Right cardiac atrium (tissue), 5 donors: ENCODE results near the gene TMUB2. TPM values are rescaled to one million over a fixed set of nuclear protein-coding genes. Genes with fewer than 3 reads are reported as not detected.

Experiments used
- ATAC-seq, 2 donors: fragments of 200-7000 bp; cut with Tn5 transposase; one replicate each; pipeline versions ENCODE4 v1.8.0 to v1.9.1; 2020; ENCODE audit warnings: moderate library complexity in 2 of 2, mild to moderate bottlenecking in 1 of 2
- DNase-seq, 3 donors: peaks; one replicate each; pipeline ENCODE4 v3.0.0-alpha.2; 2020
- H3K27ac ChIP-seq: one replicate; pipeline ENCODE4 v1.5.1; 2013; ENCODE audit warnings: mild to moderate bottlenecking, low read length, control low read depth, moderate library complexity
- H3K27me3 ChIP-seq: one replicate; pipeline ENCODE4 v1.6.1; 2013; ENCODE audit not compliant: control insufficient read depth, insufficient read depth
- H3K4me1 ChIP-seq: one replicate; pipeline ENCODE4 v1.6.1; 2013; ENCODE audit warnings: low read length; ENCODE audit not compliant: control insufficient read depth, insufficient read depth
- H3K4me3 ChIP-seq: one replicate; pipeline ENCODE4 v1.5.1; 2013; ENCODE audit warnings: low read length, control low read depth
- H3K9me3 ChIP-seq: one replicate; pipeline ENCODE4 v1.6.1; 2013; ENCODE audit warnings: low read length; ENCODE audit not compliant: control insufficient read depth
- WGBS: extraction: QIAGEN DNeasy Blood & Tissue Kit; methylation state at CpG from one replicate; pipeline ENCODE4 v1.1.7; 2013; 5-methylcytosine and 5-hydroxymethylcytosine counted together
- intact Hi-C, 4 donors: fragments of 100-400 bp; cut with DNase I; formaldehyde crosslinking; loops; one replicate each; pipeline versions ENCODE4 v1.11.0 to v1.14.0; 2022 to 2023
- polyA plus RNA-seq: library from polyadenylated mRNA; stranded (reverse); fragments of 200-250 nt; gene quantifications from one replicate; pipeline ENCODE4 v1.2.3, GENCODE V29; 2013
- total RNA-seq, 4 donors: library from RNA; stranded (reverse); fragmentation: NEBNext Ultra II Directional; extraction: Animal tissue kit (Norgen Biotek cat#: 25700); gene quantifications; one replicate each; pipeline ENCODE4 v1.2.1, GENCODE V29; 2021
- donor health status: healthy with polysubstance abuse.
- donor health status: DM: no; HTN: yes; CAD: no.
- donor health status: DM: no; HTN: no; CAD: no.
- donor health status: DM: no; HTN: yes; CAD: no; lungs with severe emphysema.
- donor health status: DM: yes; HTN: yes; CAD: no.

Gene TMUB2
- total and polyA plus RNA-seq, 5 donors = 23.5 to 27.6 (median 26.3) TPM

GRCh38 chr17:44177640-44178039, 9.1 kb upstream of the TMUB2 start:
- Histone ChIP-seq H3K4me1 (no peaks in the 10 kb centered on the region), H3K9me3 (no peaks in the 10 kb centered on the region), H3K27me3 (no peaks in the 10 kb centered on the region), H3K4me3 (no peak overlapping the region), H3K27ac (no peak overlapping the region)
- WGBS = 90% methylated on average over 4 of the region's 4 CpGs
- DNase-seq (no peak), ATAC-seq (peak in 1 of 2 donors; percentile 38)
- intact Hi-C loops = no loop called here

- no peaks in the 10 kb centered on the region for H3K9me3 ChIP-seq
- no peaks in the 10 kb centered on the region for H3K4me1 ChIP-seq
- intact Hi-C loops = no loop called here
- H3K27ac ChIP-seq = no peak overlapping the region
- no peak for ATAC-seq
- no peak overlapping the region for H3K4me3 ChIP-seq
- no peaks in the 10 kb centered on the region for H3K27me3 ChIP-seq
- 90% methylated on average over 14 of the region's 14 CpGs for WGBS
- no peak for DNase-seq
Measured at GRCh38 chr17:44178133-44178532, 8.6 kb upstream of the TMUB2 start.

- no peak for ATAC-seq
- H3K4me1 ChIP-seq = no peaks in the 10 kb centered on the region
- intact Hi-C loops = no loop called here
- no peaks in the 10 kb centered on the region for H3K9me3 ChIP-seq
- no peak for DNase-seq
- H3K27me3 ChIP-seq = no peaks in the 10 kb centered on the region
- WGBS = 88% methylated on average over 2 of the region's 2 CpGs
- no peak overlapping the region for H3K4me3 ChIP-seq
- H3K27ac ChIP-seq = no peak overlapping the region
Measured at GRCh38 chr17:44183024-44183423, 3.7 kb upstream of the TMUB2 start.

GRCh38 chr17:44184212-44184810, 2.5 kb upstream of the TMUB2 start:
- Histone ChIP-seq H3K27me3 (no peaks in the 10 kb centered on the region), H3K27ac (peak overlapping the region; percentile 4), H3K9me3 (no peaks in the 10 kb centered on the region), H3K4me3 (no peak overlapping the region), H3K4me1 (no peaks in the 10 kb centered on the region)
- WGBS = 86% methylated on average over 8 of the region's 8 CpGs
- DNase-seq = no peak
- intact Hi-C loops = no loop called here
- ATAC-seq = no peak

- H3K4me3 ChIP-seq = peak overlapping the region; percentile 62
- ATAC-seq = peak; percentile 79
- peak in 1 of 3 donors; percentile 91 for DNase-seq
- 2% methylated on average over 32 of the region's 32 CpGs for WGBS
- no peaks in the 10 kb centered on the region for H3K4me1 ChIP-seq
- intact Hi-C loops = no loop called here
- H3K27ac ChIP-seq = peak overlapping the region; percentile 96
- H3K9me3 ChIP-seq = no peaks in the 10 kb centered on the region
- no peaks in the 10 kb centered on the region for H3K27me3 ChIP-seq
Measured at GRCh38 chr17:44187131-44187899, 543 bp downstream of the TMUB2 start.

- no peak overlapping the region for H3K4me3 ChIP-seq
- DNase-seq (peak in 2 of 3 donors; percentile 38 to 52), ATAC-seq (no peak)
- no peaks in the 10 kb centered on the region for H3K4me1 ChIP-seq
- intact Hi-C loops = no loop called here
- H3K27ac ChIP-seq = no peak overlapping the region
- WGBS = 89% methylated on average over 12 of the region's 12 CpGs
- no peaks in the 10 kb centered on the region for H3K9me3 ChIP-seq
- no peaks in the 10 kb centered on the region for H3K27me3 ChIP-seq
Measured at GRCh38 chr17:44188576-44189403, 2.0 kb downstream of the TMUB2 start.

GRCh38 chr17:44190481-44190880, 3.7 kb downstream of the TMUB2 start:
- intact Hi-C loops = no loop called here
- DNase-seq = peak in 1 of 3 donors; percentile 49
- no peak overlapping the region for H3K27ac ChIP-seq
- no peaks in the 10 kb centered on the region for H3K9me3 ChIP-seq
- no peaks in the 10 kb centered on the region for H3K27me3 ChIP-seq
- ATAC-seq = no peak
- no peak overlapping the region for H3K4me3 ChIP-seq
- no peaks in the 10 kb centered on the region for H3K4me1 ChIP-seq
- 91% methylated on average over 10 of the region's 10 CpGs for WGBS

GRCh38 chr17:44191369-44191768, 4.6 kb downstream of the TMUB2 start:
- H3K9me3 ChIP-seq = no peaks in the 10 kb centered on the region
- no peak overlapping the region for H3K27ac ChIP-seq
- H3K4me1 ChIP-seq = no peaks in the 10 kb centered on the region
- ATAC-seq = no peak
- H3K4me3 ChIP-seq = no peak overlapping the region
- intact Hi-C loops = no loop called here
- WGBS = 62% methylated on average over 5 of the region's 5 CpGs
- peak in 1 of 3 donors; percentile 72 for DNase-seq
- H3K27me3 ChIP-seq = no peaks in the 10 kb centered on the region

GRCh38 chr17:44191941-44192496, 5.2 kb downstream of the TMUB2 start:
- intact Hi-C loops = no loop called here
- DNase-seq (peak in 1 of 3 donors; percentile 31), ATAC-seq (no peak)
- H3K4me1 ChIP-seq = no peaks in the 10 kb centered on the region
- H3K27me3 ChIP-seq = no peaks in the 10 kb centered on the region
- no peak overlapping the region for H3K27ac ChIP-seq
- H3K9me3 ChIP-seq = no peaks in the 10 kb centered on the region
- H3K4me3 ChIP-seq = no peak overlapping the region
- 67% methylated on average over 7 of the region's 7 CpGs for WGBS

GRCh38 chr17:44192750-44193149, 6.0 kb downstream of the TMUB2 start:
- H3K4me3 ChIP-seq = no peak overlapping the region
- intact Hi-C loops = no loop called here
- H3K27ac ChIP-seq = no peak overlapping the region
- ATAC-seq = no peak
- DNase-seq = peak in 1 of 3 donors; percentile 55
- H3K4me1 ChIP-seq = no peaks in the 10 kb centered on the region
- no peaks in the 10 kb centered on the region for H3K27me3 ChIP-seq
- H3K9me3 ChIP-seq = no peaks in the 10 kb centered on the region
- WGBS = 88% methylated on average over 5 of the region's 5 CpGs
